Smooth muscle cell (in vitro differentiated cells): ENCODE results near the gene PNMA8C. TPM values are rescaled to one million over a fixed set of nuclear protein-coding genes. Genes with fewer than 3 reads are reported as not detected.

ENCODE experiments used
- DNase-seq: peaks from one replicate; lab custom pipeline; 2025; ENCODE audit not compliant: unreplicated experiment; lab: John Stamatoyannopoulos, UW
- H2AFZ ChIP-seq: fragments of 200-600 bp; sonication (generic); 2 replicates; pipeline ENCODE4 v1.6.0; 2016; ENCODE audit warnings: antibody characterized with exemption, low read depth, mild to moderate bottlenecking
- H3F3A ChIP-seq: fragments of 200-600 bp; sonication (generic); 2 replicates; pipeline ENCODE4 v1.6.0; 2017; ENCODE audit warnings: antibody characterized with exemption, low read depth
- H3K27ac ChIP-seq: fragments of 200-600 bp; sonication (generic); 2 replicates; pipeline ENCODE4 v1.5.1; 2016; ENCODE audit warnings: low read depth, mild to moderate bottlenecking
- H3K27me3 ChIP-seq: fragments of 200-600 bp; sonication (generic); 2 replicates; pipeline ENCODE4 v1.6.1; 2016; ENCODE audit warnings: low read depth, mild to moderate bottlenecking
- H3K36me3 ChIP-seq: fragments of 200-600 bp; sonication (generic); 2 replicates; pipeline ENCODE4 v1.5.1; 2016; ENCODE audit warnings: low read depth
- H3K4me1 ChIP-seq: fragments of 200-600 bp; sonication (generic); 2 replicates; pipeline ENCODE4 v1.5.1; 2016; ENCODE audit warnings: low read depth
- H3K4me2 ChIP-seq: fragments of 200-600 bp; sonication (generic); 2 replicates; pipeline ENCODE4 v1.6.0; 2016; ENCODE audit warnings: mild to moderate bottlenecking
- H3K4me3 ChIP-seq: fragments of 200-600 bp; sonication (generic); 2 replicates; pipeline ENCODE4 v1.5.1; 2016; ENCODE audit warnings: mild to moderate bottlenecking
- H3K79me2 ChIP-seq: fragments of 200-600 bp; sonication (generic); 2 replicates; pipeline ENCODE4 v1.6.0; 2016; ENCODE audit warnings: low read depth, mild to moderate bottlenecking
- H3K9ac ChIP-seq: fragments of 200-600 bp; sonication (generic); 2 replicates; pipeline ENCODE4 v1.6.0; 2016; ENCODE audit warnings: low read depth
- H3K9me3 ChIP-seq: fragments of 200-600 bp; sonication (generic); replicated peaks from 2 replicates; pipeline ENCODE4 v1.5.1; 2016; ENCODE audit warnings: low read depth
- H4K20me1 ChIP-seq: fragments of 200-600 bp; sonication (generic); 2 replicates; pipeline ENCODE4 v1.6.0; 2016; ENCODE audit warnings: low read depth
- WGBS: methylation state at CpG from one replicate; pipeline ENCODE4 v1.1.7; 2016; ENCODE audit warnings: low lambda C conversion rate; 5-methylcytosine and 5-hydroxymethylcytosine counted together
- polyA plus RNA-seq: library from polyadenylated mRNA; unstranded; fragments of >200 nt; fragmentation: Nextera tagmentation; extraction: Ambion mirVana; gene quantifications from 2 replicates; pipeline ENCODE4 v1.2.1, GENCODE V29; 2016
- total RNA-seq: library from RNA; depleted of rRNA; stranded (reverse); fragments of >200 nt; gene quantifications from 2 replicates; pipeline ENCODE4 v1.2.3, GENCODE V29; 2014
- TF ChIP-seq, protein P1 (sequence below): fragments of 200-600 bp; sonication (generic); IDR thresholded peaks from 2 replicates; pipeline ENCODE4 v1.5.1; 2017; ENCODE audit warnings: borderline replicate concordance, mild to moderate bottlenecking, antibody characterized with exemption; ENCODE audit not compliant: insufficient read depth, poor library complexity, severe bottlenecking

Gene PNMA8C
- total RNA-seq (not detected in 2 replicates), polyA plus RNA-seq (not detected in 2 replicates)

DNA sequence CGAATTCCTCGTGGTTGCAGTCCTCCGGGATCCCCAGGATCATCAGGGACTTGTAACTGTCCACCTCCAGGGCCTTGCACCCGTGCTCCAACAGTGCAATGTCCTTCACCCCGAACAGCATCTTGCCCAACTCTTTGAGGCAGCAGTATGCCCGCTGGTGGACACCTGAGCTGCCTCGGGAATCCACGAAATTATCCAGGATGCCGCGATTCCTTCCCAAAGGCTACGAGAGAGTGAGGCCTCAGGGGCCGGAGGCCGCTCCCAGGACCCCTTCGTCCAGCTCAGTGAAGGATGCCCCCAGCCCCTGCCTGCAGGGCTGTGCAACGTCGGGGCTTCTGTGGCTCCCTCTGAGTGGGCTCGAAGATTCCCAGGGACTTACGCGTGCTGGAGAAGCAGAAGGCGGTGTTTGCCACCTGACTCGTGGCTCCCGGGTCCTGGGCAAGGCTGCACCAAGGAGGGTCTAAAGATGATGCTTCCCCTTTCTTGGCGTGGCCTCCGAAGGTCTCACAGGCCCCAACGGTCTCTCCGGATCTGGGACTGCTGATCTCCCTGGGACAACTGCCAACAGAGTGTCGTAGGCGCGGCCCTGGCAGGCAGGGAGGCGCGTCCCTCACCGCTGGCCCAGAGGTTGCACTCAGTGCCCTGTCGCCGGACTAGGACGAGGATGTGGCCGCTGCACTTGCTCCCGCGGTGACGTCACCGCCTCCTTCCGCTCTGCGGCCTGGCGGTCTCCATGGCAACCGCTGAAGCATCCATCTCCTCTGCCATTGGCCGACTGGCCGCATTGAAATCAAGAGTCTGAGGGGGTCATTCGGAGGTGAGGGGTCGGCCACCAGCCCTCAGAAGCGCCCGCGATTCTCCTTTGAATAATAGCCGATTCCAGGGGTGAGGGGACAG is at the start of gene PNMA8C:
Gene PNMA8C (minus strand): TSS at position 698 of the 897 bp plus-strand sequence. CDS start 577 bp downstream, at position 121.
- no peak within 1 kb of the TSS for H3K27ac ChIP-seq
- TF ChIP-seq, protein P1, sequence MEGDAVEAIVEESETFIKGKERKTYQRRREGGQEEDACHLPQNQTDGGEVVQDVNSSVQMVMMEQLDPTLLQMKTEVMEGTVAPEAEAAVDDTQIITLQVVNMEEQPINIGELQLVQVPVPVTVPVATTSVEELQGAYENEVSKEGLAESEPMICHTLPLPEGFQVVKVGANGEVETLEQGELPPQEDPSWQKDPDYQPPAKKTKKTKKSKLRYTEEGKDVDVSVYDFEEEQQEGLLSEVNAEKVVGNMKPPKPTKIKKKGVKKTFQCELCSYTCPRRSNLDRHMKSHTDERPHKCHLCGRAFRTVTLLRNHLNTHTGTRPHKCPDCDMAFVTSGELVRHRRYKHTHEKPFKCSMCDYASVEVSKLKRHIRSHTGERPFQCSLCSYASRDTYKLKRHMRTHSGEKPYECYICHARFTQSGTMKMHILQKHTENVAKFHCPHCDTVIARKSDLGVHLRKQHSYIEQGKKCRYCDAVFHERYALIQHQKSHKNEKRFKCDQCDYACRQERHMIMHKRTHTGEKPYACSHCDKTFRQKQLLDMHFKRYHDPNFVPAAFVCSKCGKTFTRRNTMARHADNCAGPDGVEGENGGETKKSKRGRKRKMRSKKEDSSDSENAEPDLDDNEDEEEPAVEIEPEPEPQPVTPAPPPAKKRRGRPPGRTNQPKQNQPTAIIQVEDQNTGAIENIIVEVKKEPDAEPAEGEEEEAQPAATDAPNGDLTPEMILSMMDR, result no peak
- H2AFZ ChIP-seq, result no peak within 1 kb of the TSS
- H3K4me2 ChIP-seq, result peak within 1 kb of the TSS; percentile 12
- H3K4me1 ChIP-seq, result peaks cover 4% of the 10 kb centered on the region
- no peaks in the 10 kb centered on the region for H3F3A ChIP-seq
- no peaks in the 10 kb centered on the region for H3K9me3 ChIP-seq
- DNase-seq, result no peak
- H3K4me3 ChIP-seq, result no peak within 1 kb of the TSS
- no peaks in the 10 kb centered on the region for H3K79me2 ChIP-seq
- no peaks in the 10 kb centered on the region for H3K36me3 ChIP-seq
- H3K9ac ChIP-seq, result no peak within 1 kb of the TSS
- H4K20me1 ChIP-seq, result no peaks in the 10 kb centered on the region
- H3K27me3 ChIP-seq, result peaks cover 19% of the 10 kb centered on the region
- 42% methylated on average over 52 of the region's 52 CpGs for WGBS

- no peak for DNase-seq
- peaks cover 7% of the 10 kb centered on the region for H3F3A ChIP-seq
- 79% methylated on average over 2 of the region's 2 CpGs for WGBS
- no peak overlapping the region for H3K4me3 ChIP-seq
- TF ChIP-seq, protein P1, result no peak
- H3K4me2 ChIP-seq, result no peak overlapping the region
- H3K36me3 ChIP-seq, result no peaks in the 10 kb centered on the region
- no peak overlapping the region for H3K9ac ChIP-seq
- H3K4me1 ChIP-seq, result peaks cover 11% of the 10 kb centered on the region
- no peaks in the 10 kb centered on the region for H3K9me3 ChIP-seq
- no peak overlapping the region for H2AFZ ChIP-seq
- H3K27me3 ChIP-seq, result no peaks in the 10 kb centered on the region
- H4K20me1 ChIP-seq, result no peaks in the 10 kb centered on the region
- H3K79me2 ChIP-seq, result no peaks in the 10 kb centered on the region
- no peak overlapping the region for H3K27ac ChIP-seq
These were observed 47.2 kb upstream of the PNMA8C start for GRCh38 chr19:46475986-46476385.

DNA sequence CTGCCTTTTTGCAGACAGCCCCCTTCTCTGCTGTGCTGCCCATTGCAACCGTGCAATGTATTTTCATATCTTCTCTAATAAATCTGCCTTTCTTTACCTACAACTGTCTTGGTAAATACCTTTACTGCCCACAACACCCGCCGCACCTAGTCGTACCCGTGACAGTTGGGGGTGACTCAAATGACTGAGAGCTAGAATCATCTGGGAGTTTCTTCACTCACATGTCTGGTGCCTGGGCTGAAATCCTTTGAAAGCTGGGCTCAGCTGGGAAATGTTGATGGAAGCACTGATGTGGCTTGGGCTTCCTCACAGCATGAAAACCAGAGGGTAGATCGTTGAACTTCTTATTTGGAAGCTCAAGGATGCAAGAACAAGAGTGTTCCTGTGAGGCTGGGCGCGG is 45.5 kb upstream of the PNMA8C start:
- Histone ChIP-seq H3K9ac (no peak overlapping the region), H3K4me3 (no peak overlapping the region), H2AFZ (no peak overlapping the region), H4K20me1 (no peaks in the 10 kb centered on the region), H3K4me2 (no peak overlapping the region), H3F3A (peaks cover 4% of the 10 kb centered on the region), H3K79me2 (no peaks in the 10 kb centered on the region), H3K9me3 (no peaks in the 10 kb centered on the region), H3K27me3 (no peaks in the 10 kb centered on the region), H3K36me3 (no peaks in the 10 kb centered on the region), H3K27ac (peak overlapping the region; percentile 20), H3K4me1 (peaks cover 13% of the 10 kb centered on the region)
- no peak for DNase-seq
- TF ChIP-seq, protein P1, result no peak
- WGBS, result 76% methylated on average over 8 of the region's 8 CpGs

DNA sequence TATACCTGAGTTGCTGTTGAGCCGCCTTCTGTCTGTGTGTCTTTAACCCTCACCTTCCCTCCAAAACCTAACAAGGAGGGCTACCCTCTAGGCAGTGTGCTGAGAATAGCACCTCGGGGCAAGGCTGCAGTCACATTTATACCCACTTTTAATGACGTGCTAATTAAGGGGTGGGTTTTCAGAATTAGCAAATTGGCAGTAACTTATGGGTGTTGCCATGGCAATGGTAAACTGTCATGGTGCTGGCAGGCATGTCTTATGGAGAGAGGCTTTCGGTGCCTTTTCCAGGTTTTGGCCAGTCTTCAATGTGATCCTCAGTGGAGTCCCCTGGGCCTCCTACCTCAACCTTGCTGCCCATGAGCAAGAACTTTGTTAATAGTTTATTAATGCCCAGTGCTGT is 43.9 kb upstream of the PNMA8C start:
- TF ChIP-seq, protein P1, result no peak
- WGBS, result 89% methylated on average over 4 of the region's 4 CpGs
- H3K27me3 ChIP-seq, result no peaks in the 10 kb centered on the region
- H2AFZ ChIP-seq, result no peak overlapping the region
- H3K4me3 ChIP-seq, result no peak overlapping the region
- H3F3A ChIP-seq, result no peaks in the 10 kb centered on the region
- H3K4me2 ChIP-seq, result no peak overlapping the region
- H3K36me3 ChIP-seq, result no peaks in the 10 kb centered on the region
- no peaks in the 10 kb centered on the region for H4K20me1 ChIP-seq
- no peak overlapping the region for H3K9ac ChIP-seq
- H3K27ac ChIP-seq, result no peak overlapping the region
- H3K9me3 ChIP-seq, result no peaks in the 10 kb centered on the region
- no peak for DNase-seq
- no peaks in the 10 kb centered on the region for H3K79me2 ChIP-seq
- peaks cover 13% of the 10 kb centered on the region for H3K4me1 ChIP-seq
